Endothelial cell (in vitro differentiated cells): ENCODE results near the gene THRB. TPM values are rescaled to one million over a fixed set of nuclear protein-coding genes. Genes with fewer than 3 reads are reported as not detected.
"Not testable (repeated sequence)": the region's sequence is repeated elsewhere in the genome, so short reads cannot be mapped to it uniquely, and the experiment has no call there.

Experiments used
- DNase-seq: peaks from one replicate; pipeline ENCODE4 v3.0.0; 2021; ENCODE audit warnings: low spot score
- H3K27ac Mint-ChIP-seq: one replicate; pipeline ENCODE4 v1.8.0; 2021; ENCODE audit warnings: mixed read lengths, inconsistent platforms; ENCODE audit not compliant: unreplicated experiment
- H3K27me3 Mint-ChIP-seq: one replicate; pipeline ENCODE4 v1.8.0; 2021; ENCODE audit warnings: mild to moderate bottlenecking, moderate library complexity, mixed read lengths, inconsistent platforms; ENCODE audit not compliant: unreplicated experiment
- H3K36me3 Mint-ChIP-seq: one replicate; pipeline ENCODE4 v1.8.0; 2021; ENCODE audit warnings: mild to moderate bottlenecking, low read depth, mixed read lengths, inconsistent platforms; ENCODE audit not compliant: unreplicated experiment
- H3K4me1 Mint-ChIP-seq: one replicate; pipeline ENCODE4 v1.8.0; 2021; ENCODE audit warnings: mild to moderate bottlenecking, mixed read lengths, inconsistent platforms; ENCODE audit not compliant: unreplicated experiment
- H3K4me3 Mint-ChIP-seq: one replicate; pipeline ENCODE4 v1.8.0; 2021; ENCODE audit warnings: mild to moderate bottlenecking, mixed read lengths, inconsistent platforms; ENCODE audit not compliant: unreplicated experiment
- H3K9me3 Mint-ChIP-seq: one replicate; pipeline ENCODE4 v1.8.0; 2021; ENCODE audit warnings: mixed read lengths, inconsistent platforms; ENCODE audit not compliant: unreplicated experiment
- CTCF ChIP-seq: fragments of 200-600 bp; sonication (generic); IDR thresholded peaks from one replicate; pipeline ENCODE4 v1.5.0; 2021; ENCODE audit warnings: antibody characterized with exemption; ENCODE audit not compliant: unreplicated experiment
- total RNA-seq: library from RNA; stranded (reverse); fragmentation: NEBNext Ultra II Directional; extraction: Animal tissue kit (Norgen Biotek cat#: 25700); gene quantifications from one replicate; pipeline ENCODE4 v1.2.1, GENCODE V29; 2021; ENCODE audit not compliant: unreplicated experiment

Gene THRB
- total RNA-seq, 1 donor from 2014 or later = 0.38 TPM

DNA sequence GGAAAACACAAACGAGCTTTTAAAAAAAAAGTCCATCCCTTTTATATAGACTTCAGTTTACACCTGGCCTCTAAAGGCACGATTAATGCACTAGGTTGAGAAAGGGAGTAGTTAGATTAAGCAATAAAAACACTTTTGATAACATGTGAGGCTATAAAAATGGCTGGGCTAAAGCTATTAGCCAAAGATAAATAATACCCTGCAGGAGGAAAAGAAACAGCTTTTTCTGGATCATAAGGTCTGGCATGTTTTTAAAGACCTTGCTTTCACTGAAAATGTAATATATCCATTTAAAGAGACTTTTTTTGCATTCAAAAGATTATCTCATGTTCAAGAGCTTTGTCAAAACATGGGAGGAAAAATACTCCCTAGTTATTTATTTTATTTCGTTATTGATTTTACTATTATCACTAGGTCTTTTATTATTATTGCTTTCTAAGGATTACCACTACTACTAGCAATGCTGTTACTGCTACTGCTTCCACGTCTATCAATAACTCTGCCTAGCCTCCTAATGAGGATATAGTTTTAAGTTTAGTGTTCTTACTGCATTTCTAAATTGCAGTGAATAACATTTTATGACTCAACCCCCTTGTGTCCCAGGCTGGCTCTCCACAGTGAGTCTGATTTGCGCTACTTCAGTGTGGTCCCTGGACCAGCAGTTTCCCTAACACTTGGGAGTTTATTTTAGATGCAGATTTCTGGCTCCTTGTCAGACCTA, 93.4 kb downstream of the THRB start:
- no peaks in the 10 kb centered on the region for H3K36me3 Mint-ChIP-seq
- no peak overlapping the region for H3K27ac Mint-ChIP-seq
- no peak for TF ChIP-seq CTCF
- H3K27me3 Mint-ChIP-seq = no peaks in the 10 kb centered on the region
- no peak overlapping the region for H3K4me3 Mint-ChIP-seq
- DNase-seq = no peak
- no peaks in the 10 kb centered on the region for H3K9me3 Mint-ChIP-seq
- H3K4me1 Mint-ChIP-seq = no peaks in the 10 kb centered on the region

DNA sequence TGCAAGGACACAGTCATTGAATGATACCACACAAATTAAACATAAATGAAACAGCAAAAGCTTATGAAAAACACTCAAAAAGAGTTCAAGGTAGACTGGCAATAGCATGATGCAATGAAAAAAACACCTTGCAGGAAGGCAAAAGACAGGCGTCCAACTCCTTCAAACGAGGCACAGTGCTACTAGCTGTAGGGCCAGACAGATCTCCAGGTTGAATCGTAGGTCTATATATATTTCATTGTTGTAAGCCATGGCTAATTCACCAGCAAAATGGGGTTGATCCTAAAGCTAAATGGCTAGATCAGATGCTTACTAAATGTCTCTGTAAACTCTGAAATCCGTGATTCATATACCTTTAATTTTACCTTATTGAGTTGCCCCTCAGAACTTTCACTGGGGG, 94.2 kb downstream of the THRB start:
- H3K4me3 Mint-ChIP-seq = no peak overlapping the region
- no peak for TF ChIP-seq CTCF
- no peaks in the 10 kb centered on the region for H3K36me3 Mint-ChIP-seq
- no peaks in the 10 kb centered on the region for H3K9me3 Mint-ChIP-seq
- H3K27ac Mint-ChIP-seq = no peak overlapping the region
- no peak for DNase-seq
- no peaks in the 10 kb centered on the region for H3K27me3 Mint-ChIP-seq
- no peaks in the 10 kb centered on the region for H3K4me1 Mint-ChIP-seq

DNA sequence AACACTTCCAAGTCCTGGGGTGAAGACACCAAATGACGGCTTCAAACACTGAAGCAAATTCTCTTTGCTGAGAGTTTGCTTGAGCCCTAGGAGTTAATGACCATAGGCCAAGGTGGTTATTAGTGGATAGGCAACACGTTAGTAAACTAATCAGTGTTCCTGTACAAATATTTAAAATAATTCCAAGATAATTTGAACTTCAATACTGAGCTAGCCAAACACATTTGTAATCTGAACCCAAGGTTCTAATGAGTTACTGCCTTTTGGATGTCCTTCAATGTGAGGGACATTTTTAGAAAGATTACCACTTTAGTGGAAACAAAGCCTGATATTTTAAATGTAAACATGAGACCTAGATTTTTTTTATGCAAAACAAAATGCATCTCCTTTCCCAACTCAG, 94.6 kb downstream of the THRB start:
- no peak for DNase-seq
- TF ChIP-seq CTCF = no peak
- H3K4me1 Mint-ChIP-seq = no peaks in the 10 kb centered on the region
- H3K27ac Mint-ChIP-seq = no peak overlapping the region
- H3K36me3 Mint-ChIP-seq = no peaks in the 10 kb centered on the region
- H3K4me3 Mint-ChIP-seq = no peak overlapping the region
- H3K9me3 Mint-ChIP-seq = no peaks in the 10 kb centered on the region
- no peaks in the 10 kb centered on the region for H3K27me3 Mint-ChIP-seq

DNA sequence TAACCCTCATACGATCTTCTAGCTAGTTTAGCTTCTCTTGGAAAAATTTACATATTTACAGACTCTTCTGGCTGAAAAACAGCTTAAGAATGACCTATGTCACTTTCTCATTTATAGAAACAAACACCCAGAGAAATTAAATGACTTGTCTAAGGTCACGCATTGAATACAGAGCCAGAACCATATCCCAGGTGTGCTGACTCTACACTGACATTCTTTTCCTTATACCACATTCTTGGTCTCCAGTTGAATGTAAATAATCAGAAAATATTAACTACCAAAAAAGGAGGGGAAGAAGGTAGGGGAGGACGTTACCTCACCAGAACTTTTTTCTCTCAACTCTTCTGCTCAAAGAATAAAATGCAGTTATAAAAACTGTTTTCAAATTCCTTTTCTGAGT, 95.0 kb downstream of the THRB start:
- Mint-ChIP-seq H3K27ac (no peak overlapping the region), H3K36me3 (no peaks in the 10 kb centered on the region), H3K27me3 (no peaks in the 10 kb centered on the region), H3K4me3 (no peak overlapping the region), H3K4me1 (no peaks in the 10 kb centered on the region), H3K9me3 (no peaks in the 10 kb centered on the region)
- no peak for TF ChIP-seq CTCF
- no peak for DNase-seq

DNA sequence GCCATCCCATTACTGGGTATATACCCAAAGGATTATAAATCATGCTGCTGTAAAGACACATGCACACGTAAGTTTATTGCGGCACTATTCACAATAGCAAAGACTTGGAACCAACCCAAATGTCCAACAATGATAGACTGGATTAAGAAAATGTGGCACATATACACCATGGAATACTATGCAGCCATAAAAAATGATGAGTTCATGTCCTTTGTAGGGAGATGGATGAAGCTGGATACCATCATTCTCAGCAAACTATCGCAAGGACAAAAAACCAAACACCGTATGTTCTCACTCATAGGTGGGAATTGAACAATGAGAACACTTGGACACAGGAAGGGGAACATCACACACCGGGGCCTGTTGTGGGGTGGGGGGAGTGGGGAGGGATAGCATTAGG, 95.9 kb downstream of the THRB start:
- not testable (repeated sequence) for H3K9me3 Mint-ChIP-seq, DNase-seq, H3K4me1 Mint-ChIP-seq, H3K4me3 Mint-ChIP-seq, H3K27me3 Mint-ChIP-seq, H3K36me3 Mint-ChIP-seq, H3K27ac Mint-ChIP-seq
